COLO829 (cell line): ENCODE measurements around the gene TWF1.
"Not testable (repeated sequence)": the region's sequence is repeated elsewhere in the genome, so short reads cannot be mapped to it uniquely, and the experiment has no call there.

Experiments used
- DNase-seq: peaks from one replicate; pipeline ENCODE4 v3.0.0; 2012; ENCODE audit warnings: low spot score

The TWF1 gene

DNA sequence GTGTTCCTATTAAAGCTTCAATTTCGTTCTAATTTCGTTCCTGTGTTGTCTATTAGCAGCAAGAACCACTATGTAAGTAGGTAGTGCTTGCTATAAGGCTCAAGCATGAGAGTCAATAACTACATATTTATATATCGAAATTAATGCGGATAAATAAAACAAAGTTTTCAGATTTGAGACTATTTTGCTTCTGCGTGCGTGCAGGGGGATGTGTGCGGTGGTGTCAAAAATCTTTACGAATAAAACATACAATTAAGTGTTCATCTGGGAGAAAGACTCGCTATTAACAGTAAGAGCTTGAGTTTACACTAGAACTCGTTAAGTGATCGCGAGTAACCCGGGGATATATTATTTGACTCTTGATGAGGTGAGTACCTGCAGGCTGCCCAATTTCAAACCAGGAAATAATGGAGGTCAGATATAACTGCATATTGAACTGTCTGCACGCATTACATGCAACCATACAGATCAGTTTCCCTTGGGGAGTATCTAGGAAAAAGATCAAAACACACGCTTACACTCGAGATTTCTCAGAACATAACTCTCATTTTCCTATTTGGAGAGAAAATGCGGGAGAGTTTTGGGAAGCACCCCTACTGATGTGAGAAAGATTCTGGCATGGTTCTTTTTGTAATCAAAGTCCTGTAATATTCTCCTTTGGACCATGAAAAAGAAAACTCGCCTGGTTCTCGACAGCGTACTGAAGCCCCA is 813 bp downstream of the TWF1 start:
- no peak for DNase-seq

DNA sequence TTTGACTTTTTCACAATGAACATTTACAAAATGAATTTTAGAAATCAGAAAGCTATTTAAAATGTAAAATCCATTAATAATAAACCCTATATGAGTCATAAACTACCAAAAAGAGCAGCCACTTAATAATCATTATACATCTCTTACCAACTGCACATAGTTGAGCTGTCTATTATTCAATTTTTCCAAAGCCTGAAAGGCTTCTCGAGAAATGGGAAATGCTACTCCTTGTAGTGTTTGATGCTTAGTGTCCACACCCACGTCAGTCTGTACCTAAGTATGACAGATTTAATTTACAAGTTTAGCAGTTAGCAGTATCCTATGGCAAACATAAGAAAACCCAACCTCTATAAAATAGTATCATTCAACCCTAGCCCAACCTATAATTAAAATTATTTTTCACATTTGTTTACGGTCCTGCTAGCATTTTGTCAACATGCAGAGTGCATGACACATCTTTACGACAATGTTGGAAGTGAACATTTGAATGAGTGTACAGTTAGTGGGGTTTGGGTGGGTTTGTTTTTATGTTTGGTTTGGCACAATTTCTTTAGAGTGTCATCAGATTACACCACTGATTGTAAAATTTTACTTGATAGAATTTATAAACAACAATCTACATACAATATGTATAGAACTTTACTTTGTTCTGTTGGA is 8.4 kb downstream of the TWF1 start:
- no peak for DNase-seq

DNA sequence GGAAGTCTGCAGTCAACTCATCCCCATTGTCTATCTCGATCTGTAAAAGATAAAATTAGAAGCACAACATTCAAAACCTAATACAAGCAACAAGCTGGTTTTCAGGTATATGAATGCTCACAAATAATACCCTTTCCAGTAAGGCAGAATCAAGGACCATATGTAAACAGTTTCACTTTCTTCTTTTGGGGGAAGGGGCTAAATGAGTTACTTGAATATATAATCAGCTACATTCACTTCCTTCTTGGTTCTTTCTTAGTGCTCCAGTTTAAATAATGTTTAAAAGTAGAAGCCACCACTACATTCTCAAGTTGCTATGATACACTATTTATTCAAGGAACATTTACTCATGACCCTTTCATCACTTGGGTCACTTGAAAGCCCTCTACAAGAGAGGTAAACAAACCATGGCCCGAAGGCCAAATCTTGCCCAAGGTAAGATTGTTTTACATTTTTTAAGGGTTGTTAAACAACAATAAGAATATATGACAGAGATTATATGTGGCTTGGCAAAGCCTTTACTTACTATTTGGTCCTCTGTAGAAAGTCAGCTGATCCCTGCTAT is 10.3 kb downstream of the TWF1 start:
- no peak for DNase-seq

DNA sequence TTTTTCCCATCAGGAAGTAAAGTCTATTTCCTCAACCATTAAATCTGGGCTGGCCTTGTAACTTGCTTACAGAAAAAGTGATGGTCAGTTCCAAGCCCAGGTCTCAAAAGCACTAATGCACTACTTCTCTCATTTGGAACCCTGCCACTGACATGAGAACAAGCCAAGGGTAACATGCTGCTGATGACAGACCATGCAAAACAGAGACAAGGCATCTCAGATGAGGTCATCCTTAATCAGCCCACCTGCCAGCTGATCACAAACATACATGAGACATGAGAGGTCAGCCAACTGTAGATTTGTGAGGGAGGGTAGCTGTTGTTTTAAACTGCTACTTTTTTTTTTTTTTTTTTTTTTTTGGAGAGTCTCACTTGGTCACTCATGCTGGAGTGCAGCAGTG is 16.2 kb downstream of the TWF1 start:
- no peak for DNase-seq

DNA sequence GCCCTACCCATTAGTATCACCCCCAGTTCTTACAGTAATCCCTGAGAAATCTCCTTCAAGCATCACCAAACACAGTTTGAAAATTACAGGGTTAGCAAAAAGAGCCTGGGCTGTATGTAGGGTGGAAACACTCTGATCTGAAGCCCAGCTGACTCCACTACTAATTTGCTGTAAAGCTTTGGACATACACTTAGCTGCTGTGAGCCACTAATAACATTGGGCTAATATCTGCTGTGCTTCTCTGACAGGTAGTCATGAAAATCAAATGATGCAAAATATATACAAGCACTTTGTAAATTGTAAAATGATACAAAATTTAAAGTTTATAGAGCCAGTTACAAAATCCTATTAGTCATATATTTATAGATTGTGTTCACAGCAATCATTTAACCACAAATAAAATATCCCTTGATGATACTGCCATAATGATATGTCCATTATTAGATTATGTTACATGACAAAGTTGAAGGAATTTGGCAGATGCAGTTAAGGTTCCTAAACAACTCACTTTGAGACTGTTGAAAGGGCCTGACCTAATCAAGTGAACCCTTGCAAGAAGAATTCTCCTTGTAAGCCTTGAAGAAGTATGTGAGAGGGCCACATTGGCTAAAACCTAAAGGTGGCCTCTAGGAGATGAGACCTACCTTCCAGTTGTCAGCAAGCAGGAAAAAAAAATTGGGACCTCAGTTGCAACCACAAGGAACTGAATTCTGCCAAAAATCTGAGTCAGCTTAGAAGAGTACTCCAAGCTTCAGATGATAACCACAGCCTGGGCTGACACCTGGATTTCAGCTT is 19.0 kb downstream of the TWF1 start:
- DNase-seq = no peak

DNA sequence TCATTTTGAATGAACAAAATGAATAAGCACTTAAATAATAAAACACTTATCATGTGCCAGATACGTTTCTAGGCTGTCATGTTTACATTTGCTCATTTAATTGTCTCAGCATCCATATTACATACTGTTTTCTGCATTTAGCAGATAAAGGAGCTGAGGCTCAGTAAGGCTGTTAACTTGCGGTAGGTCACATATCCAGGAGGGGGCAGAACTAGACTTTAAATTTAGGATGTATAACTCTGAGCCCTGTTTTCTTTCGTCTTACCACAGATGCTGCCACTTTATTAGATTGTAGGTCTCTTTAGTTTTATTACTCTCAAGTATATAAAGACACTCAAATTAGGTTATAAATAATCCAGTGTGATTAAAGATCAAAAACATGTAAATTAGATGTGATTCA is 29.6 kb downstream of the TWF1 start:
- DNase-seq = no peak

DNA sequence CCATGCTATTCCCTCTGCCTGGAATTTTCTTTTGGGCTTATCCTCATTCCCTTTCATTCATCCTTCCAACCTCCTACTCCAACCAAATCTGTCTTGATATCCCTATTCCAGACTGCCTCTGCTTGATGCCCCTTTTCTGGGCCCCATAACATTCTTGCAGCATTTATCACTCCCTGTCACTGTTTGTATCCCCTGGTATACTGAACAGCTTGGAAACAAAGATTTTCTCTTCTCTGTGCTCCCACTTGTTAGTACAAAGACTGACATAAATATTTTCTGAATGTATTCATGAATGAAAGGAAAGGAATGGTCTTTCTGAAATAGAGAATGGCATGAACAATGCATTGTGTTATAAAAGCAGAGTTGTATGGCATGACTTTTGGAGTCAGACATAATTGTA is 39.8 kb downstream of the TWF1 start:
- DNase-seq = no peak

DNA sequence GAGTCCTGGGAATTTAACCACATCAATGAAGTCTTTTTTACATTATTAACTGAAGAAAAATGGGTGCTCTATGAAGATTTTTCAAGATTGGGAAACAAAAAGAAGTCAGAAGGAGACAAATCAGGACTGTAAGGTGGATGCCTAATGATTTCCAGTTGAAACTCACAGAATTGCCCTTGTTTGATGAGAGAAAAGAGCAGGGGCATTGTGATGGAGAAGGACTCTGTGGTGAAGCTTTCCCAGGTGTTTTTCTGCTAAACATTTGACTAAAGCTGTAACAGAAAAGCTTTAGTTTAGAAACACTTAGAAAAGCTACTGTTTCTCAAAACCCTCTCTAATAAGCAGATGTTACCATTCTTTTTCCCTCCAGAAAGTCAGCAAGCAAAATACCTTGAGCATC is 41.6 kb downstream of the TWF1 start:
- DNase-seq = no peak

DNA sequence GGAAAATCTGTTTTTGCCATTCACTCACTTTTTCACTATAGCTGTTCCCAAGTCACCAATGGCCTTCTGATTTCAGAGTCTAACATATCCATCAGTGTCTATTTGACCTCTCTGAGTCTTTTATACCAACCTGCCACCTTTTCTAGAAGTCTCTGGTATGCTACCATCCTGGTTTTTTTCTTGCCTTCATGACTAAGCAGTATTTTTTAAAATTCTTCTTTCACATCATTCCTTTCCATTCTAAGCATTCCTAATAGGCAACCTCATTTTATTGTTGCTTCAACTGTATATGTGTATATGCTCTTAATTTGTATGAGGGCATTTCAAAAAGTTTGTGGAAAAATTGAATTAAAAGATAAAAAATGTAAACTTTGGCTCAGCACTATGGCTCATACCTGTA is 42.3 kb downstream of the TWF1 start:
- DNase-seq = no peak

DNA sequence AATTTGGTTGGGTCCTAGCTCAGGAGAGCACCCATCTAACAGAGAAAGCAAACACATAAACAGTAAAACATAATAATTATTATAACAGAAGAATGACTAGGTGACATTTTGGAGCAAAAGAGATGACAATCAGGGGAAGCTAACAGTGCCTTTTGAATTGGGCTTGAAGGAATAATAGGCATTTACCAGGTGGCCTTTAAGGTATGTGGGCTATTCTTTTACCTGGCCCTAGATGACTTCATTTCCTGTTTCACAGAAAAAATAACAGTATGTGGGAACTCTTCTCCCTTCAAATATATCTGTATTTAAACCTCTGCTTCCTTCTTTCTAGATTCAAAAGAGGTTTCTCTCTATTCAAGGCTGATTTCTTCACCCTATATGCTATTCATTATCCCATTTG is 43.5 kb downstream of the TWF1 start:
- DNase-seq = no peak

DNA sequence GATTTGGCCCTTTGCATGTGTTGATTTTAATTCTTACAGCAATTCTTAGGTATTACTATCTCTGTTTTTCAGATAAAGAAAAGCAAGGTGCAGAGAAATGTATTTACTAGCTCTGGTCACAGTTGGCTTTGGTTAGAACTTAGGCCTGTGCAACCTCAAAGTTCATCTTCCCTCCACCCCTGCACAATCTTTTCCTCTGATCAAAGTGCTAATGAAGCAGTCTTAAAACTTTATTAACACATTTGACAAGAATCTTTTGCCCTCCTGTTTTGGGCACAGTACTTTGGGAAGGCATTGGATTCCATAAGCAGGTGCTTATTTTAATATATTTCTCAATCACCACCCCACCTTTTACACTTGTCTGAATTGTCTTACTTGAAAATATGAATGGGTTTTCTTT is 44.6 kb downstream of the TWF1 start:
- no peak for DNase-seq

DNA sequence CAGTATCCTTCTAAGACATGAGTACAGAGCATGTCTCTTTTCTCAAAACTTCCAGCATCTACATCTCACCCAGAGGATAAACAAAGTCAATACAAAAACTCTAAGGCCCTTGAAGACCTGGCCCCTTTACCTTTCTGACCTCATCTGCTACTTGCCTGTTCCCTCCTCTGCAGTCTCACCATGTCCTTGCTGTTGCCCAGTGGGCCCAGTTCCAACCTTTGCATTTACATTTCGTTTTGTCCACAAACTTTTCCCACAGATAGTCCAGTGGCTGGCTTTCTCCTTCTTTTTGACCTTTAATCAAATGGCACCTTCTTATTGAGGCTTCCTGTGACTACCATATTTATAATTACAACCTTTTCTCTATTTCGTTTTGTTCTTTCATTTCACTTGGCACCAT is 45.7 kb downstream of the TWF1 start:
- no peak for DNase-seq

DNA sequence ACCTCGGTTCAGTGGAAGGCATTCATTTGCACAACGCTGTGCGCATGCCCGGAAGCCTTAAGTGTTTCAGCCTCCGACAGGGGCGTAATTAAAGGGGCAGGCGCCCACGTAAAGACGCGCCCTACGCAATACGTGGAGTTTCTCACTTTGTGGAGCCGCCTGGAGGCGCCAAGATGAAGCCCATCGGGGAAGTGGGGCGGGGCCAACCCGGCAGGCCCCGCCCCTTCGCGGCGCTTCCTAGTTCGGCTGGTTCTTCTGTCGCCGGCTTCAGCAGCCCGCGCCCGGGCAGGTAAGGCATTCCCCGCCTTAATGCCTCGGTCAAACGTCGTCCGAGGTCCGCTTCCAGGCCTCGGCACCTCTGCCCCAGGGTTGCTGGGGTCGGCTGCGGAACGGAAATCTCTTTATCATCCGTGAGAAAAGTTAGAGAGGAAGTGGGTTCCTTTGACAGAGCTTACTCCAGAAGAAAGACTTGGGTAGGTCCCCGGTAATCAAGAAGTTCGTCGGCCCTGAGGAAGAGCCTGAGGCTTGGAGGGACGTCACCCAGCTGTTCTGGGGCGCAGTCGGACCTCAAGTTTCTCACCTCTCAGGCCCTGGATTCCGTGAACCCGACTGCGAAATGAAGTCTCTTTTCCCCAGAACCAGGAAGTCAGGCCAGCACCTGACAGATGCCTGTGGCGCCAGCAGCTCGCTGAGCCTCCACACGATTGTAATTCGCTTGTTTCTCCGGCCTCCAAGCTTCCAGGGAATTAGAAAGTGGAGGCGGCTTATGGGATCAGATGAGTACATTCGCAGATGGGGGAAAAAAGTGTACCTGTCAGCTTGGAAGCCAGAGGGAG is 47.2 kb downstream of the TWF1 start, which contains the start of the genes IRAK4 and PUS7L:
Gene IRAK4, plus strand, starts transcription at position 224 of the 836 bp plus-strand sequence. CDS start 9,161 bp downstream, outside the sequence.
Gene PUS7L, minus strand, starts transcription at position 63 of the 836 bp plus-strand sequence. CDS start 3,545 bp downstream, outside the sequence.
- peak; percentile 98 for DNase-seq

DNA sequence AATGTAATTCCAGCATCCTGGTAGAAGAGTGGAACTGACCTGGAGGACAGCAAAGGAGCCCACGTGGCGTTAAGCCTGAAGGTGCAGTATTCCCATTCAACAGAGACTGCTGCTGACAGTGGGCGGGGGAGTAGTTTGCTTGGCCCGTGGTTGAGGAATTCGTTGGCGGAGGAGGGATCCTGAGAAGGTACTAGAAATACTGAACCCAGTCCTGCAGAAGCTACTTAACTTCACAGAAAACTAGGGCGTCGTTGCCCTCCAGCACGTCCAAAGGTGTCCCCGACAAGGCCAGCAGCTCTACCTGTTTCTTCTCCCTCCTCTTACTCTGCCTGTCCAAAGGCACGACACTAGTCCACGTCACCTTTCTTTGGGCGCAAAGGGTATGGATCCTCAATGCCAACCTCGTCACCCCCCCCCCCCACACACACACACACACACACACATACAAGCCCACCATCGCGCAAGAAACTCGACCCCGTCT is 47.8 kb downstream of the TWF1 start:
- peak; percentile 38 for DNase-seq

DNA sequence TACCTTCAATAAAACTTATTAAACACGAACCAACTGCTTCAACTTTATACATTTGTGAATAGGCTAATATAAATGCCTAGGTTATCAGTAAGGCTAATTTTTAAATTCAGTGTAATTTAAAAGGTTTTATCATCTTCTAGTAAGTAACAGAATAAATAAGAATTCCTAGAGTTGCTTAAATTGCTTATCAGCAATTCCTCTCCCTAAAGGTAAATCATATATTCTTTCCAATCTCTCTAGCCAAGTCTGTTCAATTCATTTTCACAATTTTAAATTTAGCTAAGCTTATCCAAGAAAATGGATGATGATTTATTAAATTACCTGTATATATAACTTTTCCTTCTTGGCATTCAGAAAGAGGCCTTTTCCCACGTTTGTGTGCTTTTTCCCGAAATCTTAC is 52.1 kb downstream of the TWF1 start:
- no peak for DNase-seq

DNA sequence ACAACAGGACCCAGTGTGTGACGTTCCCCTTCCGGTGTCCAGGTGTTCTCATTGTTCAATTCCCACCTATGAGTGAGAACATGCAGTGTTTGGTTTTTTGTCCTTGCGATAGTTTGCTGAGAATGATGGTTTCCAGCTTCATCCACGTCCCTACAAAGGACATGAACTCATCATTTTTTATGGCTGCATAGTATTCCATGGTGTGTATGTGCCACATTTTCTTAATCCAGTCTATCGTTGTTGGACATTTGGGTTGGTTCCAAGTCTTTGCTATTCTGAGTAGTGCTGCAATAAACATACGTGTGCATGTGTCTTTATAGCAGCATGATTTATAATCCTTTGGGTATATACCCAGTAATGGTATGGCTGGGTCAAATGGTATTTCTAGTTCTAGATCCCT is 54.8 kb downstream of the TWF1 start:
- not testable (repeated sequence) for DNase-seq

DNA sequence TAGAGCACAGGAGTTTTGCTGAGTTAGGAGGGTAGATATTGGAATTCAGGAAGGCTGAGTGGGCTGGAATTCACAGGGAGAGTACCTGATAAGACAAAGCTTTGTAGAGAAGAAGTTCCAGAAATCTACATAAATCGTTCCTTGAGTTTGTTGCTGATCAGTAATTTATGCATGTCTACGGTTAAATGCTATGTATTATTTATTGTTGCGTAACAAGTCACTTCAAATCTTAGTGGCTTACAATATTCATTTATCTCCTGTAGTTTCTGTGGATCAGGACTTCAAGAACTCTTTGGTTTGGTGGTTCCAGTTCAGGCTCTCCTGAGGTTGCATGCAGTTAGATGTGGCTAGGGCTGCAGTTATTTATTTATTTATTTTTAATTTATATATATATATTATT is 55.3 kb downstream of the TWF1 start:
- DNase-seq = no peak

DNA sequence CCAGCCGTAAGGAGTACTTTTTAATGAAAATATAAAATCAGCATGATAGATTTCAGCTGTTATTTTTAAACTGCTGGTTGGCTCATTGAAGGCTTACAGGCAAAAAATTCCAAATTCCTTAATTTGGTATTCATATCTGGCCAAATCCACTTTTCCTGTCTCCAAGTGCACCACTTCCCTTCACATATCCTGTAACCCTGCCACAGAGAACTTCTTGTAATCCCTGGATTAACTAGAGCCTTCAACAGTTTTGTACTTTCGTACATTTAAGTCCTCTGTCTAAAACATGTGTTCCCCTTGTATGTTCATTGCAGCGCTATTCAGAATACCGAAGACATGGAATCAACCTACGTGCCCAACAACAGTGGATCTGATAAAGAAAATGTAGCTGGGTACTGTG is 57.1 kb downstream of the TWF1 start:
- DNase-seq = no peak

DNA sequence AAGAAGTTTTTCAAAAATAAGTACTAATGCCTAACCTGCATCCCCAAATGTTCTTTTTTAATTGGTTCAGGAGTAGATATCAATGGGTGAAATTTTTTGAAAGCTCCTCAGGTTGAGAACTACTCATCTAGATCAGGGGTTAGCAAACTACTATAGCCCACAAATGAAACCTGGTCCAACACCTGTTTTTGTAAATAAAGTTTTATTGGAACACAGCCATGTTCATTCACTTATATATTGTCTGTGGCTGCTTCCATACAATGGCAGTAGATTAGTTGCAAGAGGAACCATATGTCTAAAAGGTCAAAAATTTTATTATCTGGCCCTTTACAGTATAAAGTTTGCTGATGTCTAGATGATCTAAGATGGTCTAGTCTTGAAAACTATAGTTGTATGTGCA is 61.3 kb downstream of the TWF1 start:
- DNase-seq = no peak
